Epithelial cell of esophagus (primary cell): ENCODE results near the gene GNGT2.
A peak's percentile ranks its signal among the peaks of the same experiment; 100 is the strongest.

ENCODE experiments used
- DNase-seq: peaks from one replicate; pipeline ENCODE4 v3.0.0; 2010; ENCODE audit warnings: low read depth
- H3K4me3 ChIP-seq: 2 replicates; pipeline ENCODE4 v1.5.1; 2011; ENCODE audit warnings: mild to moderate bottlenecking, low read length, control low read depth
- TF ChIP-seq, protein P1 (sequence below): IDR thresholded peaks from 2 replicates; pipeline ENCODE4 v1.5.1; 2011; ENCODE audit warnings: low read depth, mild to moderate bottlenecking, low read length, control low read depth, inconsistent platforms; ENCODE audit not compliant: insufficient read depth; ENCODE audit errors: missing control alignments

The GNGT2 gene

DNA sequence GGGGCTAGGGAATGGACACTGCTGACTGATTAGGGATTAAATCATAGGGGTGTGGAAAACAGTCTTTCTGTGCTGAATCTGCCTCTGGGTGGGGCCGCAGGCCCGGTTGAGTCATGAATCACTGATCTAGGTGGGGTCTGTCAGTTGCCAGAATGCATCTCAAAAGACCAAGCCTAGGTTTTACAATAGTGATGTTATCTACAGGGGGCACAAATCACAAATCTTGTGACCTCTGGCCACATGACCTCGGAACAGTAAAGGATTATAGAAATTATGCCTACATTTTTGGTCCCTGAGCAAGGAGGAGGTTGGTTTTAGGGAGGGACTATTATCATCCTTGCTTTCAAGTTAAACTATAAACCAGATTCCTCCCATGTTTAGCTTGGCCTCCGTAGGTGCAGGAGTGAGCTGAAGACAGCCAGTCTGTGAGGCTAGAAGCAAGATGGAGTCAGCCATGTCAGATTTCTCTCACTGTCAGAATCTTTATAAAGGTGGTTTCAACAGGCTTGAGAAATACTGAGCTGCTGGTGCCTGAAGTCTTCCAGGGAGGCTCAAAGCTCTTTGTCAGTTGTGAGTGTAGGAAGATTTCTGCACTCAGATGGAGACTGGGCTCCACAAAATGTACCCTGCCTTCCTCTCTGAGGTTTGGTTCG lies 12.9 kb downstream of the GNGT2 start:
- peak; percentile 44 for DNase-seq
- TF ChIP-seq, protein P1, sequence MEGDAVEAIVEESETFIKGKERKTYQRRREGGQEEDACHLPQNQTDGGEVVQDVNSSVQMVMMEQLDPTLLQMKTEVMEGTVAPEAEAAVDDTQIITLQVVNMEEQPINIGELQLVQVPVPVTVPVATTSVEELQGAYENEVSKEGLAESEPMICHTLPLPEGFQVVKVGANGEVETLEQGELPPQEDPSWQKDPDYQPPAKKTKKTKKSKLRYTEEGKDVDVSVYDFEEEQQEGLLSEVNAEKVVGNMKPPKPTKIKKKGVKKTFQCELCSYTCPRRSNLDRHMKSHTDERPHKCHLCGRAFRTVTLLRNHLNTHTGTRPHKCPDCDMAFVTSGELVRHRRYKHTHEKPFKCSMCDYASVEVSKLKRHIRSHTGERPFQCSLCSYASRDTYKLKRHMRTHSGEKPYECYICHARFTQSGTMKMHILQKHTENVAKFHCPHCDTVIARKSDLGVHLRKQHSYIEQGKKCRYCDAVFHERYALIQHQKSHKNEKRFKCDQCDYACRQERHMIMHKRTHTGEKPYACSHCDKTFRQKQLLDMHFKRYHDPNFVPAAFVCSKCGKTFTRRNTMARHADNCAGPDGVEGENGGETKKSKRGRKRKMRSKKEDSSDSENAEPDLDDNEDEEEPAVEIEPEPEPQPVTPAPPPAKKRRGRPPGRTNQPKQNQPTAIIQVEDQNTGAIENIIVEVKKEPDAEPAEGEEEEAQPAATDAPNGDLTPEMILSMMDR: no peak
- no peak overlapping the region for H3K4me3 ChIP-seq

DNA sequence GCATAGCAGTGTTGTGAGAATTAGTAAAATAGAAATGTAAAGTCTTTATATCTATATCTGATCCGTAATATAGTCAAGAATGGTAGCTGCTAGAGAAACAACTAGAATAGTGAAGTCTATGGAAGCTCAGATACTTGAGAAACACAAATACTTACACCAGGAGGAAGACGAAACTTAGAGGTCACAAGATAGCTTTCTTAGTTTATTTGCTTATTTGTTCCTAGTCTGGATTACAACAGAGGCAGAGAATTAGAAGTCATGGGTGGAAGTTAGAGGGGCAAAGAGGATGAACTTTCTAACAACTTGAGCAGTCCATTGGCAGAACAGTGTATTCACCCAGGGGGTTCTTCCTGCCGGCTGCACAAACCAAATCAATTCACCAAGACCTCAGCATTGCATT lies 13.9 kb downstream of the GNGT2 start:
- TF ChIP-seq, protein P1: no peak
- DNase-seq: no peak
- no peak overlapping the region for H3K4me3 ChIP-seq

DNA sequence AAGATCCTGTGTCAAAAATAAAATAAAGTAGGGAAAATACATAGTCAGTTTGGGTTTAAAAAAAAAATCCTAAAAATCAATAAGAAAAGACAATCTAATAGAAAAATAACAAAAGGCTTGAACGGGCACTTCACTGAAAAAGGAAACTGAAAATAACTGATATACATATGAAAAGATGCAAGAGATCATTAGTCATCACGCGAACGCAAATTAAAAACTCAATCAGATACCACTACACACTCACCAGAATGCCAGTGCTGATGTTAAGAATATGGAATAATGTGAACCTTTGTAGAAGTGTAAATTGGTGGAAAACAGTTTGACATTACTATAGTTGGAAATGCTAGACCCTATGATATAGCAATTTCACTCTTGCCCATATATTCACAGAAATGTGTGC lies 14.6 kb downstream of the GNGT2 start:
- no peak overlapping the region for H3K4me3 ChIP-seq
- DNase-seq: no peak
- TF ChIP-seq, protein P1: no peak

DNA sequence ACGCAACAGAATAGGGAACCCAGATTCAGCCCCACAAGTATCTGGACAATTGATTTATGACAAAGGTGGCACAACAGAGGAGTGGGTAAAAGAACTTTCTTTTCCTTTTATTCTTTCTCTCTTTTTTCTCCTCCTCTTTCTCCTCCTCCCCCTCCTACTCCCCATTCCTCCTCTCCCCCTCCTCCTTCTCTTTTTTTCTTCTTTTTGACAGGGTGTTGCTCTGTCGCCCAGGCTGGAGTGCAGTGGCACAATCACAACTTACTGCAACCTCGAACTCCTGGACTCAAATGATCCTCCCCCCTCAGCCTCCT lies 16.1 kb downstream of the GNGT2 start:
- DNase-seq: no peak
- H3K4me3 ChIP-seq: no peak overlapping the region
- TF ChIP-seq, protein P1: no peak

DNA sequence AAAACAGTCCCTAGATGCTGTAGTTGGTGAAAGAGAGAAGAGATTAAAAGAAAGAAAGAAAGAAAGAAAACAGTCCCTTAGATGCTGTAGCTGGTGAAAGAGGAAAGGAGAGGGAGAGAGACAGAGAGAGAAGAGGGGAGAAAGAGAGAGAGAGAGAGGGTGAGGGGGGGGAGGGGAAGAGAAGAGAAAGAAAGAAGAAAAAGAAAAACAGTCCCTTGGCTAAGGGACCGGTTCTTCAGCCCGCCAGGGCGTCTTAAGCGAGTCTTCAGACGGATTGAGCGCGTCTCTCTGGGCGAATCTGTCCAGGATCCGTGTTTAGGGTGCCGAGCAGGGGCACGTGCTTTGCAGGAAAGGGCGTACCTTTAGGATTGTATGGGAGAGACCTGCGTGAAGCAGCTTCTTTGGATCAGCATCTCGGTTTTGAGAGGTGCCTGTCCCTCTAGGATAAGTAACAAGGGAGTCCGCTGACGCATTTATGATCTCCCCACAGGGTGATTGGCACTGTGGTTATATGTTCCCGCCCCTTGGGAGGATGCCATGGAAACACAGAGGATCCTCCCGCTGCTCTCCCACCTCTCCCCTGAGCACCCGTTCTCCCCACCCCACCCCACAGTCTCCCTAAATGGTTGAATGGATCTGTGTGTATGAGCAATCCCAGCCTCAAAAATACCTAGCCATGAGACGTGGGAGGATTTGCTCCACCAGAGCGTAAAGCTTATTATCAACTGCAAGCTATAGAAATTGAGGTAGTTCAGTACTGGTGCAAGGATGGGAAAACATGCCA lies 16.7 kb downstream of the GNGT2 start:
- H3K4me3 ChIP-seq: peak overlapping the region; percentile 82
- TF ChIP-seq, protein P1: no peak
- DNase-seq: peak; percentile 65

DNA sequence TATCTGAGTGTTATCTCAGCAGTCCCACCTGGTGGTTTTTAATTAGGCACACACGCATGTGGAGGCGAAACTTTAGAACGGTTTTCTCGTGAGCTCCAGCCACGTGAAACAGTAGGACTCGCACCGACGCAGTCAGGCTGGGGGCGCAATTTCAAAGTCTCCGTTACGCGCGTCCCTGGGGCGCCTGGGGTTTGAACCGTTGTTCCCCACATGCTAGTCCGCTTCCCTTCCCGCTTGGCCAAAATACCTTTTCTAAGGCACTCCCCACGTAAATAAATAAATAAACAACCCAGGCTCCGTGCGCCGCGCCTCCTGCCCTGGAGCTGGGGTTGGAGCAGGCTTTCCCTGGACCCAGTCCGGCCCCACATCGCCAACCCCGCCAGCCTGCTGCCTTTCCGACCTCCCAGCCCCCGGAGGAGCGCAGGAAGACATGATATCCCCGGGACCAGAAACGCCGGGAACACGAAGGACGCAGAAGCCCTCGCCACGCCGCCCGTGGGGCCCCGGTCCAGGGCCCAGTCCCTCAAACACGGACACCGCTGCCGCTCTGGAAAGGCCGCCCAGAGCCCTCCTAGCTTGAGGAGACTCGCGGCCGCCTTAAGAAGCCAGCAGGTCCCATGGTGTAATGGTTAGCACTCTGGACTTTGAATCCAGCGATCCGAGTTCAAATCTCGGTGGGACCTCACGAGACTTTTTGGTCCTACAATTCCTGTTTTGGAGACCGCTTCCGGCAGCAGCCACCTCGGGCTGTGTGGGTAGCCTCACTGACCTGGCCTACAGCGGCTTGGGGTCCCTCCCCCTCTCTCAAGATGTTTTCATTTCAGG lies 18.2 kb downstream of the GNGT2 start:
- TF ChIP-seq, protein P1: peak; percentile 34
- peak; percentile 88 for DNase-seq
- peak overlapping the region; percentile 82 for H3K4me3 ChIP-seq
